Measurements from ENCODE around the gene TAF6.

DNA sequence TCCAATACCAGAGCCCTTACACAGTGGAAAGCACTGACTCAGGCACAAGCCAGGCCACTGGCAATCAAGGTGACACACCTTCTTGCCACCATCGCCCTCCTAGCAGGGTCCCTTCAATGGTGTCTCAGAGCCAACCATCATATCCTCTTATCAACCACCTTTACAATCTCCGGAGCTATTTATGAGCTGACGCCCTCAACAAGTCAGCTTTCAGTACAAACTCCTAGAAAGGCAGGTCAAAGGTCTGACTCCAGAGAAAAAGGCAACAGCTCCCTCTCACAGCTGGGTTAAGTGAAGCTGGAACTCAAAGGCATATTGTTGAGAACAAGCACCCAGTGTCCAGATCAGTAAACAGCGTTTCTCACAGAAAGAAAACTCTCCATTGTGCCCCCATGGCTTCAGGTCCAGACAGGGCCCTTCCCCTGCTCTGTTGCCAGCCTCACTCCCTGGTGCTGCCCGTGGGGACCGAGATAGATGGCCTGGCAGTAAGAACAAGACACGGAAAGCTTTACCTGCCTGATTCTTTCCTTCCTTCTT is 40.1 kb downstream of the TAF6 start:
- TF ChIP-seq POLR2A (IDR thresholded peaks at IDR 0.05; ENCODE audit: low read depth, low read length) = no peak
- TF ChIP-seq TAF1 (IDR thresholded peaks at IDR 0.05; ENCODE audit: low read depth, low read length) = no peak

Data from GM12891 (cell line).